DND-41 (cell line): ENCODE results near the gene STX2.

Experiments
- ATAC-seq: fragments of 200-7000 bp; cut with Tn5 transposase; 3 replicates; pipeline ENCODE4 v1.9.1; 2021; ENCODE audit warnings: low read depth; ENCODE audit not compliant: insufficient read depth
- DNase-seq: peaks from one replicate; pipeline ENCODE4 v3.0.0-alpha.2; 2020
- H2AFZ ChIP-seq: 2 replicates; pipeline ENCODE4 v1.6.0; 2012; ENCODE audit warnings: low read depth, low read length
- H3K27ac ChIP-seq: 2 replicates; pipeline ENCODE4 v1.5.1; 2012; ENCODE audit warnings: low read length, inconsistent platforms
- H3K27me3 ChIP-seq: fragments of 200-600 bp; sonication (generic); 2 replicates; pipeline ENCODE4 v1.6.0; 2012; ENCODE audit warnings: low read length, mild to moderate bottlenecking, inconsistent platforms; ENCODE audit not compliant: insufficient read depth, poor library complexity
- H3K36me3 ChIP-seq: 2 replicates; pipeline ENCODE4 v1.5.1; 2012; ENCODE audit warnings: low read length, inconsistent platforms; ENCODE audit not compliant: insufficient read depth
- H3K4me1 ChIP-seq: 2 replicates; pipeline ENCODE4 v1.5.1; 2012; ENCODE audit warnings: mild to moderate bottlenecking, low read length; ENCODE audit not compliant: insufficient read depth
- H3K4me2 ChIP-seq: 2 replicates; pipeline ENCODE4 v1.6.0; 2012; ENCODE audit warnings: mild to moderate bottlenecking, moderate library complexity, low read length, inconsistent platforms; ENCODE audit not compliant: insufficient read depth
- H3K4me3 ChIP-seq, 2 experiments: fragments of 200-600 bp in 1 of 2; shearing (Covaris generic) in 1 of 2; 2 replicates each; pipeline ENCODE4 v1.5.1; 2012 to 2016; ENCODE audit warnings: inconsistent platforms in 2 of 2, low read length in 2 of 2, mild to moderate bottlenecking in 2 of 2, low read depth in 1 of 2, moderate library complexity in 1 of 2
- H3K79me2 ChIP-seq: 2 replicates; pipeline ENCODE4 v1.6.0; 2012; ENCODE audit warnings: low read length, inconsistent platforms; ENCODE audit not compliant: insufficient read depth
- H3K9ac ChIP-seq: 2 replicates; pipeline ENCODE4 v1.6.0; 2012; ENCODE audit warnings: low read depth, mild to moderate bottlenecking, inconsistent platforms, low read length, moderate library complexity
- H3K9me3 ChIP-seq: 2 replicates; pipeline ENCODE4 v1.5.1; 2012; ENCODE audit warnings: low read length, moderate library complexity, mild to moderate bottlenecking, inconsistent platforms; ENCODE audit not compliant: insufficient read depth, severe bottlenecking
- H4K20me1 ChIP-seq: 2 replicates; pipeline ENCODE4 v1.6.0; 2012; ENCODE audit warnings: low read length; ENCODE audit not compliant: insufficient read depth
- EZH2 ChIP-seq: IDR thresholded peaks from 3 replicates; pipeline ENCODE4 v1.6.1; 2012; ENCODE audit warnings: borderline replicate concordance, low read depth, mild to moderate bottlenecking, moderate library complexity, low read length, inconsistent platforms; ENCODE audit not compliant: severe bottlenecking
- TF ChIP-seq, protein P1 (sequence below): IDR thresholded peaks from 2 replicates; pipeline ENCODE4 v1.5.1; 2012; ENCODE audit warnings: borderline replicate concordance, low read length, moderate library complexity, mild to moderate bottlenecking; ENCODE audit not compliant: poor library complexity, severe bottlenecking; ENCODE audit errors: extremely low read depth

The STX2 gene

DNA sequence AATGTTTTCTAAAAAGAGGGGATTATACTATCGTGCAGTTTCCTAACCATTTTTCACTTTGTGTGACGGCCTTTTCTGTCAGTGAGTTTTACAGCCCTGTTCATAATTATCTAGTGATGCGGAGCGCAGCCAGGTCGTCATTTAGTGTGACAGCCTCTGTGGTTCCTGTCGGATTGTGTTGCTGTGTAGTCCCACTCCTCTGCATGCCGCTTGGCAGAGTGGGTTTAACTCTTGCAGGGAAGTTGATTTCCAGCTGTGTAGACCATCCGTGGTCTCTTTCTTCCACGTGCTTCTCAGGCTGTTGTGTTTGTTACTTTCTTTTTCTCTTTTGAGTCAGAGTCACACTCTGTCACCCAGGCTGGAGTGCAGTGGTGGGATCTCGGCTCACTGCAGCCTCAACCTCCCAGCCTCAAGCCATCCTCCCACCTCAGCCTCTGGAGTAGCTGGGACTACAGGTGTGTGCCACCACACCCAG, 41.4 kb upstream of the STX2 start:
- no peak for TF ChIP-seq EZH2
- peaks cover 3% of the 10 kb centered on the region; the same call in 1 of the 2 replicates for H3K79me2 ChIP-seq
- no peak overlapping the region for H3K9ac ChIP-seq
- H2AFZ ChIP-seq, result no peak overlapping the region; the same call in 1 of the 2 replicates
- peak; percentile 15 for DNase-seq
- no peaks in the 10 kb centered on the region for H3K27me3 ChIP-seq
- peaks cover 4% of the 10 kb centered on the region; the same call in 1 of the 2 replicates for H3K4me1 ChIP-seq
- peaks cover 19% of the 10 kb centered on the region; the same call in 1 of the 2 replicates for H4K20me1 ChIP-seq
- H3K4me3 ChIP-seq, result no peak overlapping the region
- H3K36me3 ChIP-seq, result peaks cover 17% of the 10 kb centered on the region
- H3K9me3 ChIP-seq, result no peaks in the 10 kb centered on the region
- peak overlapping the region; percentile 33; the same call in 1 of the 2 replicates for H3K4me2 ChIP-seq
- no peak overlapping the region for H3K27ac ChIP-seq
- ATAC-seq, result peak; percentile 54

DNA sequence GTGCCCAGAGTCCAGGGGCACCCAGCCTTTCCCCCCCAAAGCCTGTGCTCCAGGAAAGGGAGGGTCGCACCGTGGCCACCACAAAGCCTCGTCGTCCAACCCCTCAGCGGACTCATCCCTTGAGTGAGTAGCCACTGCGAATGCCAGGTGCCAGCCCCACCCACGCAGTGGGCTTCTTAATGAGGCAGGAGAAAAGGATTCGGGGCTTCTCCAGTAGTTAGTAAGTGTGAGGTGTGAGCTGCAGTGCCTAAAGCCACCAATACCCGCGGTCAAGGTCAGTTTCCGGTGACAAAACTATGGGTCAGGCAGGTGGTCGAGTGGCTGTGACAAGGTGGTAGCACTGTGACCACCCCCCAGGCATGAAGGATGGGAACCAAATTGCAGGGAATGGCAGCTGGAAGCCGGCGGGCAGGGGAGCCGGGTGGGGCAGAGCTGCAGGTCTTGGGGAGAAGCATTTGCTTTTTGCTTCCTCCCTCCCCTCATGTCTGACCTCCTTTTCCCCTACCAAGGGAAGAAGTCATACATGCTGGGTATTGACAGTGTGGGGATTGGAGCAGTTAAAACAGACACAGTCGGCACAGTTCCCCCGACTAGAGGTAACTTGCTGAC, 40.8 kb upstream of the STX2 start:
- H3K4me3 ChIP-seq, result no peak overlapping the region
- no peak for DNase-seq
- H4K20me1 ChIP-seq, result peaks cover 24% of the 10 kb centered on the region
- peaks cover 22% of the 10 kb centered on the region for H3K36me3 ChIP-seq
- no peak for TF ChIP-seq EZH2
- TF ChIP-seq, protein P1, sequence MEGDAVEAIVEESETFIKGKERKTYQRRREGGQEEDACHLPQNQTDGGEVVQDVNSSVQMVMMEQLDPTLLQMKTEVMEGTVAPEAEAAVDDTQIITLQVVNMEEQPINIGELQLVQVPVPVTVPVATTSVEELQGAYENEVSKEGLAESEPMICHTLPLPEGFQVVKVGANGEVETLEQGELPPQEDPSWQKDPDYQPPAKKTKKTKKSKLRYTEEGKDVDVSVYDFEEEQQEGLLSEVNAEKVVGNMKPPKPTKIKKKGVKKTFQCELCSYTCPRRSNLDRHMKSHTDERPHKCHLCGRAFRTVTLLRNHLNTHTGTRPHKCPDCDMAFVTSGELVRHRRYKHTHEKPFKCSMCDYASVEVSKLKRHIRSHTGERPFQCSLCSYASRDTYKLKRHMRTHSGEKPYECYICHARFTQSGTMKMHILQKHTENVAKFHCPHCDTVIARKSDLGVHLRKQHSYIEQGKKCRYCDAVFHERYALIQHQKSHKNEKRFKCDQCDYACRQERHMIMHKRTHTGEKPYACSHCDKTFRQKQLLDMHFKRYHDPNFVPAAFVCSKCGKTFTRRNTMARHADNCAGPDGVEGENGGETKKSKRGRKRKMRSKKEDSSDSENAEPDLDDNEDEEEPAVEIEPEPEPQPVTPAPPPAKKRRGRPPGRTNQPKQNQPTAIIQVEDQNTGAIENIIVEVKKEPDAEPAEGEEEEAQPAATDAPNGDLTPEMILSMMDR, result no peak
- H3K27me3 ChIP-seq, result no peaks in the 10 kb centered on the region
- H3K79me2 ChIP-seq, result peaks cover 7% of the 10 kb centered on the region; the same call in 1 of the 2 replicates
- no peak overlapping the region; the same call in 1 of the 2 replicates for H3K4me2 ChIP-seq
- ATAC-seq, result peak; percentile 8; the same call in 2 of the 3 replicates
- H3K9me3 ChIP-seq, result no peaks in the 10 kb centered on the region
- no peak overlapping the region for H3K27ac ChIP-seq
- no peak overlapping the region for H2AFZ ChIP-seq
- H3K4me1 ChIP-seq, result peaks cover 8% of the 10 kb centered on the region; the same call in 1 of the 2 replicates
- no peak overlapping the region for H3K9ac ChIP-seq

DNA sequence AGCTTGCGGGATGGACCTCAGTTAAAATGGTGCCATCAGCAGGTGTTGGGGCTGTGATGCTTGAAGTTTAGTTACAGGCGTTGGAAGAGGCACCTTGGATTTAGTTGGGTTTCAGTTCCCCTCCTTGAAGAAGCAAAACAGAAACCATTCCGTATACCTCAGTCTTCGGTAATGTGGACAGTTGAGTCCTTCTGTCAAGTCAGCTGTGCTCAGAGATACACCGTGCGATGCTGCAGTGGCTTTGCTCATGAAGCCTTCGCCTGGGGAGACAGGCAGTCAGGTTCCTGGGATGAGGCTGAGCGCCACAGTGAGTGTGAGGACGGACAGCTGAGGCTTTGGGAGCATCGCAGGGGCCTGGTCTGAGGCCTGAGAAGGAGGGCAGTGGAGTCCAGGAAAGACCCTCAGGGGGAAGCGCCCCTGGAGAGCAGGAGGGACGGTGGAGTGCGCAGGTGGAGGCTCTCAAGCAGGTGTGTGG, 40.2 kb upstream of the STX2 start:
- ATAC-seq, result peak; percentile 29
- H3K9me3 ChIP-seq, result no peaks in the 10 kb centered on the region
- H3K36me3 ChIP-seq, result peaks cover 29% of the 10 kb centered on the region
- DNase-seq, result no peak
- H3K27ac ChIP-seq, result no peak overlapping the region
- H3K9ac ChIP-seq, result no peak overlapping the region
- peaks cover 31% of the 10 kb centered on the region for H4K20me1 ChIP-seq
- H2AFZ ChIP-seq, result no peak overlapping the region
- TF ChIP-seq, protein P1, result no peak
- TF ChIP-seq EZH2, result no peak
- H3K4me1 ChIP-seq, result peaks cover 15% of the 10 kb centered on the region
- no peaks in the 10 kb centered on the region for H3K27me3 ChIP-seq
- no peak overlapping the region for H3K4me3 ChIP-seq
- no peak overlapping the region for H3K4me2 ChIP-seq
- peaks cover 14% of the 10 kb centered on the region for H3K79me2 ChIP-seq
